NAMALWA (cell line): ENCODE measurements around the gene FGD5.

ENCODE experiments used
- DNase-seq: peaks from one replicate; pipeline ENCODE4 v3.0.0-alpha.2; 2015; ENCODE audit warnings: low spot score

The FGD5 gene

DNA sequence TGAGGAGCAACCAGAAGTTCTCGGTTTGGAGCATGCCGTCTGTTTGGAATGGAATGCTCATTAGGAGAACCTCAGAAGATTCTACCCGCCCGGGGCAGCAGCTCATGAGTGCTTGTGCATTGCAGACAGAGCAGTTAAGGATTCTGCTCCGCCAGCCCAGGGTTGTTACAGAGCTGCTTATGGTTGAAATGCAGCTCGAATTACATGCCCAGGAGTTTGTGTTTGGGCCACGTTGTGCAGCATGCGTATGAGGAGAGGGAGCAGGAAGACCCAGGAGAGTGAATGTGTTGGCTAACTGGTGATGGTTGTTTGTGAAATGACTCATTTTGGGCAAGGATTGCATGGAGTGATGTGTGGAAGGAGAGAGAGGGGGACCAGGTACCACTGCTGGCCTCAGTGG is 9.0 kb downstream of the FGD5 start:
- no peak for DNase-seq

DNA sequence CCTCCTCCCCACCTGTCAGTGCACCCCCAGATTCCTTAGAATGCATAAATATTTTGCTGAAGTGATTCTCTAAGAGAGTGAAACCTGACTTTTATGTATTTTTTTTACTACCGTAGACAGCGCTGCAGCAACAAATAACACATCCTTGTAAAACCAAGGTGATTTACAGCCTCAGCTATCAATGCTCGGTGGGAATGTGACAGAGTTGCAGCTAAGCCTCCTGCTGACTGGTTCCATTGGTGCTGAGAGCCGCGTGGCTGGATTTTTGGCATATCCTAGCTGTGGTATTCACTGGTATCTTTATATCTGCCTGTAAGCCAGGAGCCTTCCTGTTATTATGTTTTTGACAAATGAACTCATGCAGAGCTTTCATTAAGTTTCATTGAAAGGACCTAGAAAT is 11.0 kb downstream of the FGD5 start:
- no peak for DNase-seq

DNA sequence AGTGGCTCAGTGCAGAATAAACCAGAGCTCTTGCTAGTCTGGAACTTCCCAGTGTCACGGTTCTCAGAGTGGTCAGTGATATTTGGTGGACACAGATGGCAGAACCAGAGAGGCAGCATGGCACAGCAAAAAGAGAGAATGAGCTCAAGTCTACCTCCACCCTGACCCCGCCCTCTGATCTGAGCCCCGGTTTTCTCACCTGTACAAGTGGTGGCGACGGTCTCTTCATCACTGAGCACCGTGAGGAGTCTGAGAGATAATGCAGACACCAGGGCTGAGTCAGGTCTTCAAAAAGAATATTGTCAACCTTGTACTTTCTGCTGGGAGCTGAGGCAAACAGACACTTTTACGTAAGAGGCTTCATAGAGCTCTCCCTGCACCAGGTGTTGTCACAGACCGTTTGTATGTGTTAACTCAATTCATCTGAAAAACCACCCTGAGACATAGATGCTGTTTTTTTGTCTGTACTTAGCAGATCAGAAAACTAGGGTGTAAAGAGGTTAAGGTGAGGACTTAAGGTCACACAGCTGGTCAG is 13.2 kb downstream of the FGD5 start:
- no peak for DNase-seq

DNA sequence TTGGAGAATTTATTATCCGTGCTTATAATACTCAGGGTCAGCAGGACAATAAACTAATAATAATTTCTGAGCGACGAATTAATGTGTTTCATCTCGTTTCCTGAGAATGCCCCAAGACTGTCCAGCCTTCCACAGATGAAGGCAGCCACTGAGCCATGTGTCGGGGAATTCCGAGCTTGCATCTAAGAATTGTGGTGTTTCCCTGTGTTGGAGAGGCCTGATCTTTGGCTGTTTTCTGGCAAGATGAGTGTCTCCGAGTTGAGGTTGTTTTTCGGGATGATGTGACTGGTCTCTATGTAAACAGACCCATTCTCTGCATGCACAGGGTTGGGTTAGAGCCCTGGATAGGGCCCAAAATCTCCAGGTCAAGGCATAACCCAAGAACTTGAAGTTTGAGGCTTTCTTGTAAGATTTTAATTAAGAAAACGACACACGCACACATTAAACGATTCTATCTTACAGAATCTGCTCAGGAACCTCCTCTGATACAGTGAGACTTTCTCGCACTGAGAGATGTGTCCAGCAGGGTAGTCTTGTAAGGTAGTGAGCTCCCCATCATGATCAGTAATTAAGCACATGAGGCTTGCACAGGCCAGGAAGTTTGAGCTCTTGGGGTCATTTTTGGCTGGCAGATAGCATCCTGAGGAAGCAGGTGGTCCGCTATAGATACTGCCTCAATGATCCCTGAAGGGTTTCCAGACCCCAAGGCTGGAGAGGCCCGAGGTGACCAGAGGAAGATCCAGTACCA is 14.4 kb downstream of the FGD5 start:
- DNase-seq = no peak

DNA sequence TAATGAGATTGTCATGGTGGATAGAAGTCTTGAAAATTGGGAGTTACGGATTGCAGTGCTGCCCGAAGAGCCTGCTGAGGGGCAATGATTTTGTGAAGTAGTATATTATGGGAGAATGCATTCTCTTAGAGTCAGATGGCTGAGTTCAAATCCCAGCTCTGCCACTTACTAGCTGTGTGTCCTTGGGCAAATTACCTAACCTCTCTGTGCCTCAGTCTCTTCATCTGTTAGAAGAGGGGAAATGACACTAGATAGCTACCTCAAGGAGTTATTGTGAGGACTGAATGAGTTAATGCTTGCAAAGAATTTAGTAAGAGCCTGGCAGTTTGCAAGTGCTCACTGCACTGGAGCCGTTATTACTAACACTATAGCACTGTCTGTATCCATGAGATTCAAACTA is 15.4 kb downstream of the FGD5 start:
- no peak for DNase-seq

DNA sequence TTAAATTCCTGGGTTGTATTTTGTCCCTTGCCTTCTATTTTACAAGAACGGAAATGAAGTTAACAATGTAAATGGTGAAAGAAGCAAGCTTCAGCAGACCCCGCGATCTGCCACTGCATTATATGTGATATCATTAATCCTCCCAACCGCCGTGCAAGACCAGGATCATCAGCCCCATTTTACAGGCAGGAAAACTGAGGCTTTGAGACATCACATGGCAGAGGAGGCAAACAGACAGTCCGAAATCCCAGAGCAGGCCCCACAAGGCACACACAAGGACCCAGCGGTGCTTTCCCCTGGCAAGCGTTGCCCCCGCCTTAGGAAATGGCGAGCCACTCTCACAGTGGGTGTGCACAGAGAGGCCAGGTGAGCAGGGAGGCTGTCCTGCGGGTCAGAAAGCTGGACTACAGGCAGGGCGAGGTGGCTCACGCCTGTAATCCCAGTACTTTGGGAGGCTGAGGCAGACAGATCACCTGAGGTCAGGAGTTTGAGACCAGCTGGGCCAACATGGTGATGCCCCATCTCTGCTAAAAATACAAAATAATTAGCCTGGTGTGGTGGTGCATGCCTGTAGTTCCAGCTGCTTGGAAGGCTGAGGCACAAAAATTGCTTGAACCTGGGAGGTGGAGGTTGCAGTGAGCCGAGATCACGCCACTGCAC is 16.2 kb downstream of the FGD5 start:
- no peak for DNase-seq

DNA sequence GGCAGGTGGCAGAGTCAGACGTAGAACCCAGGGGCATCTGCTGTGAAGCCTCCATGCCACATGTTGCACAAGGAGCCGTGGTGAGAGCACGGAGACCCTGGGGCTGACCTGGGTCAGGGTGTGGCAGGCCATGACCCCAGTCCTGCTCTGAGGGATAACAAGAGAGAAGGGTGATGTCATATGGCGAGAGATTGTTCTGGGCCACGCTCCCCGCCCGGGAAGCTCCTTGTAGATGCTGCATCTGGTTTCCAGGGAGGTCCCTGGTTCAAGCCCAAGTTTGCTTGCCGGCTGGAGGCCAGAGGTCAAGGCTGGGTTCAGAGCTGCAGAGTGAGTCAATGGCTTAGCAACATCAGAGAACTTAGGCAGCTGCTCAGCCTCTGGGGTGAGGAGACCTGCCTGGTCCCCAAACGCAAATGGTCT is 17.3 kb downstream of the FGD5 start:
- DNase-seq = no peak

DNA sequence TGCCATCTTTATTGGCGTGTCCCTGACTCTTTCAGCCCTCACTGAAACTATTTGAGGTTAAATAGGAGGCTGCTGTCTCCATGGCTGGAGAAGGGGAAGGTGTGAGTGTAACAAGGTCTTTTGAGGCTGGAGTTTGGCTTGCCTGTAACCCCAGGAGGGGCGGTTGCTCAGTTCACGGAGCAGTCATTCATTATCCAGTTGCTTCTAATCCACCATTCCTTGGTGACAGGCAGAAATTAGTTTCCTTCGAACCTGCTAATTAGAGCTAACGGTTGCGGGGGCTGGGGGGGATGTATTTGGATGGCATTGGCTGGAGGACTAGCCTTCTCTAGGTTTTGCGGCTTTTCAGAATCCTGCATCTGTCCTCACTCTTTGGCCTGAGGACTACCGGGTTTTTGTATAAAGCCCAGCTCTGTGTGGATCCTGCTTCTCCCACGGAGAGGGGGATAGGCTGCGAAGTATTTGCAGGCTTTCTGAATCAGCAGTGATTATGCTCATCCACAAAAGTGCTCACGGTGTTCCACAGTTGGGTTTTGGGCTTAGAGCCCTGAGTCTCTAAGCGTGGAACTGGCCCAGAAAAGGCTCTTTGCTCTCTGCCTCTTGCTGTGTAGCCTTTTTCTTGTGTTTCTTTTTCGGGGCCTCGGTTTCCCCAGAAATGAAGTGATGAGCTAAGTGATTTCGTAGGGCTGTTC is 18.6 kb downstream of the FGD5 start:
- no peak for DNase-seq

DNA sequence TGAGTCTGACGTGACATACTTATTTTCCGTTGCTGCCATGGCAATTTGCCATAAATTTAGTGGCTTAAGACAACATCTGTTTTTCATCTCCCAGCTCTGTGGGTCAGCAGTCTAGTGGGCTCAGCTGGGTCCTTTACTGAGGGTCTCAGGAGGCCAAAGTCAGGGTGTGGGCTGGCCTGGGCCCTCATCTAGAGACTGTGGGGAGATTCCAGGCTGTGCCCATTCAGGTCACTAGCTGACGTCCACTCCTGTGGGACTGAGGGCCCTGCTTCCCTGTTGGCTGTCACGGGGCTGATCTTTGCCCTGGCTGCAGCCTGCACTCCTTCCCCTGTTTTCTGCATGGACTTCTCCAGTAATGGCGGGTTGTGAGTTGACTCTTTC is 19.1 kb downstream of the FGD5 start:
- no peak for DNase-seq

DNA sequence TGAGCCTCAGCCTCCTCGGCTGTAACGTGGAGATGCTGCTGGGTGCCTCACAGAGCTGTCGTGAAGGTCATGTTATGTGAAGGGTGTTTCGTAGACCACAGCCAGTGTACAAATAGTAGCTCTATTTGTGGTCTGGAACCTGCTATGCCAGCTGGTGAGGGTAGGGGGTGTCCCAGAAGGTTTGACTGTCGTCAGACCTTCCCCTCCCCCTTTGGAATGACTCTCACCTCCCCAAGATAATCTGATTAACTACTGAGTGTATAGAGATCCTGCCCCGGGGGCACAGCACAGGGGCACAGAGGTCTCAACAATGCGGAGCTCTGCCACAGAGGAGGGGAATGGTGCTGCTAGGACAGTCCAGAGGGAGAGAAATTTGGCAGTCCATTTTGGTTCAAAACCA is 20.5 kb downstream of the FGD5 start:
- DNase-seq = peak; percentile 7

DNA sequence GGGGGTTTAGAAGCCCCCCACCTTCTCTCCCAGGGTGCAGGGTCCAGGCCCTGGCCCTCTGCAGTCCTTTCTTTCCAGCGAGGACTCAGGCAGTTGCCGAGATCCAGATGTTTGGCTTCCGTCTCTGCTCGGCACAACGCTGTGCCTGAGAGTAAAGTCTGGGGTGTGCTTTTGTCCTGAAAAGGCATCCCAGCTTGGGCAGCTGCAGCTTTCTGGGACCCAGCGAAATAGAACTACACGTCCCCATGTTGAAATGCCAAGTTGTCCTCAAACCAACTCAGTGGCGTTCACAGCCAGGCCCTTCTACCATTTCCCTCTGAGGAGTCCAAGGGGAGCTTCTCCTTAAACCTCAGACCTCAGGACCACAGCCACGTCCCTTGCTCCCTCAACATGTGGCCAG is 23.1 kb downstream of the FGD5 start:
- no peak for DNase-seq

DNA sequence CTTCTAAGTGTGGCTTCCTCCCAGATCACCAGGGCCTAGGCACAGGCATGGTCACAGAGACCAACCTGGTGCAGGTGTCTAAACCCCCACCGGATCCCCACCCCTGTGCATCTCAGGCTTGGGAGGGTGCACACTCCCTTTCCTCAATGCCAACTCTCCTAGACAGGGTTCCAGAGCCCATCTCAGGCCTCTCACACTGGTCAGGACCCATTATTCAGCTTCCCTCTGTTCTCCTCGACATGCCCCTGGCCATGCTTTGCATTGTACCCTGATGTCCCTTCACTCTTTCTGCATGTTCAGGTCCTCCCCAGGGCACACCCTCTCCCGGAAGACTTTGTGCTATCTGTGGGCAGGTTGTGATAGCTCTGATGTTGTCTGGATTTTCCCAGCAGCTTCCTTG is 23.5 kb downstream of the FGD5 start:
- DNase-seq = no peak

DNA sequence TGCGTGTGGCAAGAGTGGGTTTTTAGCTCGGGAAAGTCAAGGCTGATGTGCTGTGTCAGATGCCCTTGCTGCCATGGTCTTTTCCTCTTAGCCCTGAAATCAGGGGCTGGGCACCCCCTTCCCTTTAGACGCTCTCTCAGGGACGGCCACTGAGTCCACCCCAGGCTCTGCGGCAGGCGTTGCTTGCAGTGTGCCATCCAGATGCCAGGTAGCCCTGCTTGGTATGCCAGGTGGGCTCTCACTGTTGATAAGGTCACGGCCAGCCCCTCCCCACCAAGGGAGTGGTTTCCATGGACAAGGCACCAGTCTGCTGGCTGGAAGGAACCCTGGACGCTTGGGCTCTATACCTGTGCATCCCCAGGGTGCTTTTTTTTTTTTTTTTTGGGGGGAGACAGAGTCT is 24.6 kb downstream of the FGD5 start:
- no peak for DNase-seq

DNA sequence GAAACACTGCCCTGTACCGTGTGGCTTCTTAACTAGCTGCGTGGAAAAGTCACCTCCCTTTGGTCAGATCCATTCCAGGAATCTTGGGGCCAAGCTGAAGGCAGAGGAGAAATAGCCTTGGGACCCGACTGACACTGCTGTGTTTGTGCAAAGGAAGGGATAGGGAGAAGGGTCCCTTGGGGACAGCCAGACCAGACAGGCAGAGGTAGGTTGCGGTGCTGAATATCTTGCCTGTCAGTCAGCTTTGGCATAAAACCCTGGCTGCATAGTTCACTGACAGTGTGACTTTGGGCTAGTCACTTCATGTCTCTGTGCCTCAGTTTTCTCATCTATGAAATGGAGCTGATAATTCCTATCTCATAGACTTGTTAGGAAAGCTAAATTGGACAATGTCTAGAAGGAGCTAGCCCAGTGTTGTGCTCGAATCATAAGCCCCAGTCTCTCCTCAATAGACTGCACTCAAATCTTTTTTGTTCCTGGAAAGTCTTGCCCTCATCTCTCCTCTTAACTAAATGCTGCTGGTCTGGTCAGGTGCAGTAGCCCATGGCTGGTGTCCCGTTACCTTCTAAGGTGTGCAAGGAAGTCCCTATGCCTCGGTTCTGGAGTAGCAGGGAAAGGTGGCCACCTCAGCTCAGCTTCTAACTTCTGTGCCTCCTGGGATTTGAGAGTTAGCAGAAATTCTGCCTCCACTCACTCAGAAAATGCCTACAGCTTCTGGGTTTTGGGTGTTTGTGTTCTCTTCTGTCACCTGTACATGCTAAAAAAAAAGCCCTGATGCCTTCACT is 25.8 kb downstream of the FGD5 start:
- no peak for DNase-seq

DNA sequence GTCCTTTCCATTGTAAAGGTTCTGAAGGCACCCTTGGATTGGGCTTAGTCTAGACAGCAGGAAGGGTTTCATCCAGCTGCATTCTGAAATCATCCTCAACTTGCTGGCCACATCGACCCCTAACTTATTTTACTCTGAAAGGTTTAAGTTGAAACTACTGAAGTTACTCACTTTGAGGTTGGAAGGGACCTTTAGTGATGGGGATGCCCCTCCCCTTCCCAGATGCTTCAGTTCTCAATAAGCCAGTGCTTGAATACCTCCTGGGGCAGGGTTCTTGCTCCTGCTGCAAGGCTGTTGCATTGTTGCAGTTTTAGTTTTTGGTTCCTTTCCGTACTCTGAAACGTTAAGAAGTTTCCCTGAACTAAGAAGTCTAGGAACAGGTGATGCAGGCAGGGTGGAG is 26.4 kb downstream of the FGD5 start:
- DNase-seq = no peak

DNA sequence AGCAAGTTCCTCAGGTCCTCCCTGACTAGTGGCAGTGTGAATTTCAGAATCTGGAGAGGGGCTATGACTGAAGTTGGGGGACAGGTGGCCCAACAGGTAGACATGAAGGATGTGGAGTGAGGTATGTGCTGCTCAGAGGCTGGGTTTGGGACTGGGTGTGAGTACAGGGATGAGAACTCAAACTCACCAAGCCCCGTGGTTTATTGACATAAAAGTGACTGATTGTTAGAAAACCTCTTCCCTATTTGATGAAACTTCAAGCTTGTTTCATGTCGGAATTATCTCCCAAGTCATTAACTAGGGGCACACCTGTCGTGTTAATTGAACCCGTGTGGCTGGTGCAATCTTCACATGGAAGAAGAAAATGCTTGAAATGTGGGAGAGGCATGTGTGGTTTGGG is 27.1 kb downstream of the FGD5 start:
- no peak for DNase-seq

DNA sequence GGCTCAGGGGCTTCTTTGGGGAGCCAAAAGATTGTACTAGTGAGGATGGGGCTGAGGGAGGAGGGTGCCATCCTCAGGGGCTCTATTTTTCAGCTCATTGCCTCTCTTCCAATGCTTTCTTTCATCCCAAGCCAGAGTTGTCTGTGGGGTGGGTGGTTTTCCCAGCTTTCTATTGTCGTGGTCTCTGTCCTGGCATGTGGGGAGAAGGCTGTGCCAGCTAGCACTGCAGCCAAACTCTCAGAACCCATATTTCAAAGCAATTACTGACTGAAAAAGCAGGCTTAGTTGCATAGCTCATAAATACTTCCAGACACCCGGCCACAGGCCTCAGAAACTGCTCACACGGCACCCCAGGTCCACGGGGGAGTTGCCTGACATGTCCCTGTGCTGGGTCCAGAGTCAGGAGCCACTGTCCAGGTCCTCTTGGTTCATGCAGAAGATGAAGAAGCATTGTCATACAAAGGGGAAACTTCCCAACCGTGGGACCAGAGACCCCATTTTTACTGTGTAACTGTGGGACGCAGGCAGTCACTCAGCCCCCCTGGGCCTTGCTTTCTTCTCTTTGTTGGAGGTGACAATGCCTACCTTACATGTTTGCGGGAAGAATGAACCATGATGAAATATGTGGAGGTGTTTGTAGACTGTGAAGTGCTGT is 27.6 kb downstream of the FGD5 start:
- no peak for DNase-seq

DNA sequence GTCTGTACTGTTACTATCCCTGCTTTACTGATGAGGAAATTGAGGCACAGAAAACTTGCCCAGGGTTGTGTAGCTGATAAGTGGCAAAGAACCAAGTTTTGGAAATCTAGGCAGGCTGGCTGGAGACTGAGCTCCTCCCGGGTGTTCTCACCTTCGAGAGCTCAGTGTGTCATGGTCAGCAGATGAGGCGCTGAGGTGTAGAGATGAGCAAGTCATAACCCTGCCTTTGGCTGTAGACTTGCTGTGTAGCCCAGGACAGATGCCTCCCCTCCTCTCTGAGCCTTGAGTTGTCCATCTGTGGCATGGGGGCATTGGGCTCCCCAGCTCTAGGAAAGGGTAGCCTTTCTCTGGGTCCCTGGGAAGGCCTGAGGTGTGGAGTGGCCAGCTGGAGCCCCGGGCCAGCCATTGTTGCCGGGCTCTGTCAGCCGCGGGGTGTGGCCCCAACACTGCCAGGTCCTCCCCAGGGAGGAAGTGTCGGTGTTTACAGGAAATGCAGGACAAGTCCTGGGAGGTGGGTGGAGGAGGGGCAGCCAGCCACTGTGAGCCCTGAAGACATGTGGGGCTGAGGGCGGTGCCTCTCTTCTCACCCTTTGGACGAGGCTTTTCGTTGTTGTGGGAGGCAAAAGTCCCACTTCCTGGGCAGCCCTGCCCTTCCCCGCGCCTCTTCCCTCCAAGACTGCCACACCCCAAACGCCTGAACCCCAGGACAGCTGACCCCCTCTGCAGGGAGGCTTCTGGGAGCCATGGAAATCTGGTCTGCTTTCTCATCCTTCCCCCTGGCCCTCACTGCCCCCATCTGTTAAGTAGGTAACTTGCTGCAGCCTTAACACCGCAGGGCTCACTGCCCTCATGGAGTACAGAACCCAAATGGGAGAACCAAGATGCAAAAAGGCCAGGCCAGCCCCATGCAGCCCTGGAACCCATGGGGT is 29.1 kb downstream of the FGD5 start:
- no peak for DNase-seq

DNA sequence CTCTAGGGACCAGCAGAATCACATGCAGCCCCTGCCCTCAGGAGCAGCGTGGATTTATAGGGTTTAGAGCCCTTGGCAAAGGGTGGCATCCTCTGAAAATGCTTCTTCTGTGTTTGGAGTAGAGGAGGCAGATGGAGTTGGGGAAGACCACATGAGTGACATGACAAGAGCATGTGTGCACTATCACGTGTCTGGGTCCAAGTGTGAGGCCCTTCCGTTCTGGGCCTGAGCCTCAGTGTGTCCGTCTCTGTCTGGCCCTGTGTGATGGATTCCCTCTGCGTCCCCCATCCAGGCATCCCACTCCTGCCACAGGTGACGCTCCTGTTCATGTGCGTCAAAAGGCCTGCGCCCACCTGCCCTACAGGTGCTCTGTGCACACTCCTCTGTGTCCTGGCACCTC is 30.1 kb downstream of the FGD5 start:
- DNase-seq = no peak

DNA sequence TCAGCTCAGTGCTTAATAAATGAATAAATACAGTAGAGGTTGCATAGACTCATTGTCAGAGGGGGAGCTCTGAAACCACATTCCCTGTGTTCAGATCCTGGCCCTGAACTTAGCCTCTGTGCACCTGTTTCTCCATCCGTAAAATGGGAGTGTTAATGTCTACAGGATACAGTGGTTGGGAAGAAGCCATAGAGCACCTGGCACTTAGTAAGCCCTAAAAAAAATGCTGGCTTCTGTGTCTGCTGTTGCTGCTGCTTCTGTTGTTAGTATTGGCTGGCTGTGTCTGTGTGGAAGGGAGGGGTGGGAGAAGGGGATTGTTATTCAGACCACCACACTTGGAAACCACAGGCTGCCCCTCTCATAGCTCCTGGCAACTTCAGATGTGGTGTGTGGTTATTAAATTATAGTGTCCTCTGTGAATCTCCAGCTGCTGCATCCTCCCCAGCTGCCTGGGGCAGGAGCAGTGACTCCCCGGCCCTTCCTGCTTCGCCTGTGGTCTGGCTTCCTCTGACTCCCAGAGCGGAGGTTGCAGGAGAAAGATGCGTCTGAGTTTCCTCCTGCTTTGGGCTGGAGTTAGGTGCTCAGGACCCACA is 31.0 kb downstream of the FGD5 start:
- DNase-seq = no peak
